A549 (cell line): ENCODE results near the gene TYW1.
"Not testable (repeated sequence)": the region's sequence is repeated elsewhere in the genome, so short reads cannot be mapped to it uniquely, and the experiment has no call there.

Source experiments
- CBX8 ChIP-seq: fragments of 200-600 bp; sonication (generic); IDR thresholded peaks from 2 replicates; pipeline ENCODE4 v1.6.1; 2016
- EP300 ChIP-seq, 2 experiments: fragments of >200 bp; sonication (Bioruptor Twin); formaldehyde crosslinking; IDR thresholded peaks; 2 replicates in 1 of 2; 3 replicates in 1 of 2; pipeline ENCODE4 v1.6.1; 2016 to 2017
- POLR2A ChIP-seq: IDR thresholded peaks from 2 replicates; pipeline ENCODE4 v1.6.1; 2012; ENCODE audit warnings: mild to moderate bottlenecking, low read length
- SREBF2 ChIP-seq: fragments of 450-650 bp; IDR thresholded peaks from 2 replicates; pipeline ENCODE4 v1.6.1; 2014; ENCODE audit warnings: mild to moderate bottlenecking, moderate library complexity
- TF ChIP-seq, protein P1 (sequence below): fragments of 250-450 bp; sonication (Bioruptor Pico); IDR thresholded peaks from 2 replicates; pipeline ENCODE4 v1.5.0; 2021; ENCODE audit warnings: mild to moderate bottlenecking, moderate library complexity, borderline replicate concordance
- TF ChIP-seq, protein P2 (sequence below): fragments of >200 bp; sonication (Bioruptor Twin); formaldehyde crosslinking; IDR thresholded peaks from 3 replicates; pipeline ENCODE4 v1.5.1; 2016
- TF ChIP-seq, protein P3 (sequence below): fragments of >200 bp; sonication (Bioruptor Twin); formaldehyde crosslinking; IDR thresholded peaks from 3 replicates; pipeline ENCODE4 v1.6.1; 2016

DNA sequence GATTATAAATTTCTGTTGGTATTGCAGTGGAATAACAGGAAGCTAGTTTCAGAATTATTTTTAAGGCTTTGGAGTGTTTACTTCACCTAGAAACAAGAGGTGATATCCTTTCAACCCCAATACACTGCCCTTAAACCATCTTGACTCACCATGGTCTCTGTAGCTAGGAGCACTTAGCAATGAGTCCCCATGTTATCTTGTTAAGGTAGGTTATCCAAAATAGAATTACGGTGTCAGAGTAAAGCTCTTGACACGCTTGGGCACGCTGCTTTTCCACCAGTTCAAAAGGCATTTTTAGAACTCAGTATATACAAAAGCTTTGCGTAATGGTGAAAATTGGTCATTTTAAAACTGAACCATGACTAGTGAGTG is 46.9 kb downstream of the TYW1 start:
- TF ChIP-seq, protein P1, sequence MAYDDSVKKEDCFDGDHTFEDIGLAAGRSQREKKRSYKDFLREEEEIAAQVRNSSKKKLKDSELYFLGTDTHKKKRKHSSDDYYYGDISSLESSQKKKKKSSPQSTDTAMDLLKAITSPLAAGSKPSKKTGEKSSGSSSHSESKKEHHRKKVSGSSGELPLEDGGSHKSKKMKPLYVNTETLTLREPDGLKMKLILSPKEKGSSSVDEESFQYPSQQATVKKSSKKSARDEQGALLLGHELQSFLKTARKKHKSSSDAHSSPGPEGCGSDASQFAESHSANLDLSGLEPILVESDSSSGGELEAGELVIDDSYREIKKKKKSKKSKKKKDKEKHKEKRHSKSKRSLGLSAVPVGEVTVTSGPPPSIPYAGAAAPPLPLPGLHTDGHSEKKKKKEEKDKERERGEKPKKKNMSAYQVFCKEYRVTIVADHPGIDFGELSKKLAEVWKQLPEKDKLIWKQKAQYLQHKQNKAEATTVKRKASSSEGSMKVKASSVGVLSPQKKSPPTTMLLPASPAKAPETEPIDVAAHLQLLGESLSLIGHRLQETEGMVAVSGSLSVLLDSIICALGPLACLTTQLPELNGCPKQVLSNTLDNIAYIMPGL, result not testable (repeated sequence)
- TF ChIP-seq EP300 (IDR thresholded peaks at IDR 0.05); POLR2A; CBX8; SREBF2: not testable (repeated sequence)
- TF ChIP-seq, protein P2, sequence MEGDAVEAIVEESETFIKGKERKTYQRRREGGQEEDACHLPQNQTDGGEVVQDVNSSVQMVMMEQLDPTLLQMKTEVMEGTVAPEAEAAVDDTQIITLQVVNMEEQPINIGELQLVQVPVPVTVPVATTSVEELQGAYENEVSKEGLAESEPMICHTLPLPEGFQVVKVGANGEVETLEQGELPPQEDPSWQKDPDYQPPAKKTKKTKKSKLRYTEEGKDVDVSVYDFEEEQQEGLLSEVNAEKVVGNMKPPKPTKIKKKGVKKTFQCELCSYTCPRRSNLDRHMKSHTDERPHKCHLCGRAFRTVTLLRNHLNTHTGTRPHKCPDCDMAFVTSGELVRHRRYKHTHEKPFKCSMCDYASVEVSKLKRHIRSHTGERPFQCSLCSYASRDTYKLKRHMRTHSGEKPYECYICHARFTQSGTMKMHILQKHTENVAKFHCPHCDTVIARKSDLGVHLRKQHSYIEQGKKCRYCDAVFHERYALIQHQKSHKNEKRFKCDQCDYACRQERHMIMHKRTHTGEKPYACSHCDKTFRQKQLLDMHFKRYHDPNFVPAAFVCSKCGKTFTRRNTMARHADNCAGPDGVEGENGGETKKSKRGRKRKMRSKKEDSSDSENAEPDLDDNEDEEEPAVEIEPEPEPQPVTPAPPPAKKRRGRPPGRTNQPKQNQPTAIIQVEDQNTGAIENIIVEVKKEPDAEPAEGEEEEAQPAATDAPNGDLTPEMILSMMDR, result not testable (repeated sequence)
- TF ChIP-seq, protein P3, sequence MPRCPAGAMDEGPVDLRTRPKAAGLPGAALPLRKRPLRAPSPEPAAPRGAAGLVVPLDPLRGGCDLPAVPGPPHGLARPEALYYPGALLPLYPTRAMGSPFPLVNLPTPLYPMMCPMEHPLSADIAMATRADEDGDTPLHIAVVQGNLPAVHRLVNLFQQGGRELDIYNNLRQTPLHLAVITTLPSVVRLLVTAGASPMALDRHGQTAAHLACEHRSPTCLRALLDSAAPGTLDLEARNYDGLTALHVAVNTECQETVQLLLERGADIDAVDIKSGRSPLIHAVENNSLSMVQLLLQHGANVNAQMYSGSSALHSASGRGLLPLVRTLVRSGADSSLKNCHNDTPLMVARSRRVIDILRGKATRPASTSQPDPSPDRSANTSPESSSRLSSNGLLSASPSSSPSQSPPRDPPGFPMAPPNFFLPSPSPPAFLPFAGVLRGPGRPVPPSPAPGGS, result not testable (repeated sequence)
